H7 (cell line): ENCODE measurements around the gene TMC3. TPM values are rescaled to one million over a fixed set of nuclear protein-coding genes. Genes with fewer than 3 reads are reported as not detected.
"Not testable (repeated sequence)": the region's sequence is repeated elsewhere in the genome, so short reads cannot be mapped to it uniquely, and the experiment has no call there.

Experiments used
- DNase-seq: peaks from one replicate; pipeline ENCODE4 v3.0.0; 2012
- H3K27me3 ChIP-seq: 2 replicates; pipeline ENCODE4 v1.6.0; 2011; ENCODE audit warnings: mild to moderate bottlenecking, low read length; ENCODE audit not compliant: control insufficient read depth, insufficient read depth
- H3K36me3 ChIP-seq: replicated peaks from 2 replicates; pipeline ENCODE4 v1.5.1; 2011; ENCODE audit warnings: low read length; ENCODE audit not compliant: control insufficient read depth, insufficient read depth
- H3K4me3 ChIP-seq: 2 replicates; pipeline ENCODE4 v1.5.1; 2011; ENCODE audit warnings: low read depth, mild to moderate bottlenecking, control low read depth, low read length, moderate library complexity; ENCODE audit not compliant: insufficient read depth
- total RNA-seq: library from RNA; depleted of rRNA; stranded (reverse); fragments of >200 nt; shearing (Covaris generic); gene quantifications from 2 replicates; pipeline ENCODE4 v1.2.3, GENCODE V29; 2014; rRNA removed

TMC3 gene
- not detected in 2 replicates for total RNA-seq

- Histone ChIP-seq H3K4me3 (no peak within 1 kb of the TSS), H3K27me3 (no peaks in the 10 kb centered on the region), H3K36me3 (no peaks in the 10 kb centered on the region)
- no peak for DNase-seq
Observed at GRCh38 chr15:81373775-81374395, at the start of gene TMC3. TSS of gene TMC3 (minus strand) at chr15:81374213. CDS start at chr15:81374077, 136 bp downstream.

DNA sequence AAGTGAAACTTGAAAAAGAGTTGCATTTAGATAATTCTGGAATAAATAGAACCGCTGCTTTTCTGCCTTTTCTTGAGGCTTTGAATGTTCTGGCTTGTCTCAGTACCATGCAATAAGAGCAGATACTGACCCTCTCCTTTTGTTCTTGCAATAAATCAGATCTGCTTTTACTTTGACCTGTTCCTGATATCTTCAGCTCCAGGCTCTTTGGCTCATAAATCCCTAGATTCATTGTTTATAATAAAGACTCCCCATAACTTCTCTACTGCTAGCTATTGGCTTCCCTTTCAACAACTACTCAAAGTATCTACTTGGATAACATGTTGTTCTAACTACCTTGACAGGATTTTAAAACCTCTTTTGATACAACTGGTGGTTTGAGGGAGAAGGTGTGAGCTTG, 47.4 kb upstream of the TMC3 start:
- Histone ChIP-seq H3K27me3 (no peaks in the 10 kb centered on the region), H3K36me3 (no peaks in the 10 kb centered on the region), H3K4me3 (no peak overlapping the region)
- DNase-seq = no peak

- H3K4me3 ChIP-seq = no peak overlapping the region
- H3K36me3 ChIP-seq = no peaks in the 10 kb centered on the region
- DNase-seq = peak; percentile 56
- no peaks in the 10 kb centered on the region for H3K27me3 ChIP-seq
Observed at GRCh38 chr15:81419332-81419943, 45.4 kb upstream of the TMC3 start.

GRCh38 chr15:81418891-81419290, 44.9 kb upstream of the TMC3 start:
- Histone ChIP-seq H3K36me3 (no peaks in the 10 kb centered on the region), H3K4me3 (no peak overlapping the region), H3K27me3 (no peaks in the 10 kb centered on the region)
- DNase-seq = no peak

- Histone ChIP-seq H3K36me3 (no peaks in the 10 kb centered on the region), H3K4me3 (no peak overlapping the region), H3K27me3 (no peaks in the 10 kb centered on the region)
- no peak for DNase-seq
Observed at GRCh38 chr15:81418444-81418843, 44.4 kb upstream of the TMC3 start.

DNA sequence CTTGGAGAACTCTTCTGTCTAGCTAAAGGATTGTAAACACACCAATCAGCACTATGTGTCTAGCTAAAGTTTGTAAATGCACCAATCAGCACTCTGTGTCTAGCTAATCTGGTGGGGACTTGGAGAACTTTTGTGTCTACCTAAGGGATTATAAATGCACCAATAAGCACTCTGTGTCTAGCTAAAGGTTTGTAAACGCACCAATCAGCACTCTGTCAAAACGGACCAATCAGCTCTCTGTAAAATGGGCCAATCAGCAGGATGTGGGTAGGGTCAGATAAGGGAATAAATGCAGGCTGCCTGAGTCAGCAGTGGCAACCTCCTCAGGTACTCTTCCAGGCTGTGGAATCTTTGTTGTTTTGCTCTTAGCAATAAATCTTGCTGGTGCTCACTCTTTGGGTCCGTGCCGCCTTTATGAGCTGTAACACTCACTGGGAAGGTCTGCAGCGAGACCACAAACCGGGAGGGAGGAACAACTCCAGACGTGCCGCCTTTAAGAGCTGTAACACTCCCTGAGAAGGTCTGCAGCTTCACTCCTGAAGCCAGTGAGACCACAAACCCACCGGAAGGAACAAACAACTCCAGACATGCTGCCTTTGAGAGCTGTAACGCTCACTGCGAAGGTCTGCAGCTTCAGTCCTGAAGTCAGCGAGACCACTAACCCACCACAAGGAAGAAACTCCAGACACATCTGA, 40.4 kb upstream of the TMC3 start:
- DNase-seq, H3K36me3 ChIP-seq, H3K4me3 ChIP-seq, H3K27me3 ChIP-seq: not testable (repeated sequence)

GRCh38 chr15:81413851-81414250, 39.8 kb upstream of the TMC3 start:
- no peak for DNase-seq
- no peak overlapping the region for H3K4me3 ChIP-seq
- H3K36me3 ChIP-seq = no peaks in the 10 kb centered on the region
- H3K27me3 ChIP-seq = no peaks in the 10 kb centered on the region

DNA sequence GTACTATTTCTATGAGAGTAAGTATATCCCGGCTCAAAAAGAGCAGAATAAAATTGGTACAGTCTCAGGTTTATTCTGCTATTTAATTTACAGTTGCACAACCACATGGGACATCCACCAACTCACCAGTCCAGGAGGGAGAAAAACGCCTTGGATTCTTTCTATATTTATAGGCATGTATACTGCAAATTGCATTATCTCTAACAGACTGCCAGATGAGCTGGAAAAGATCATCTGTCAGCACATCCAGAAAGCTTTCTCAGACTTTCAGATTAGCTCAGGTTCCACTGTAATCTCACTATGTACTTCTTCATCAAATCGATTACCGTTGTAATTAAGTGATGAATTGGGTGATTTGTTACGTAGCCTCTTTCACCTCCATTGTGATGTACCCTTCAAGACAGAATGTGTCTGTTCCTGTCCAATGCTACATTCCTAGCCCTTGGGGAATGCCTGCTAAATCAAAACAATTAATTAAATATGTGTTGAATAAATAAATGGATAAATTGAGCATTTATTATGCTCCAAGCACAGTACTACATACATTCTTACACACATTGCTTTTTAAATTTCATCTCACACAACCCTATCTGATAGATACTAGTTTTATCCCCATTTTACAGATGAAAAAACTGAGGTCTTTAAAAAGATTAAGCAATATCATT, 38.1 kb upstream of the TMC3 start:
- no peak for DNase-seq
- Histone ChIP-seq H3K36me3 (no peaks in the 10 kb centered on the region), H3K27me3 (no peaks in the 10 kb centered on the region), H3K4me3 (no peak overlapping the region)

DNA sequence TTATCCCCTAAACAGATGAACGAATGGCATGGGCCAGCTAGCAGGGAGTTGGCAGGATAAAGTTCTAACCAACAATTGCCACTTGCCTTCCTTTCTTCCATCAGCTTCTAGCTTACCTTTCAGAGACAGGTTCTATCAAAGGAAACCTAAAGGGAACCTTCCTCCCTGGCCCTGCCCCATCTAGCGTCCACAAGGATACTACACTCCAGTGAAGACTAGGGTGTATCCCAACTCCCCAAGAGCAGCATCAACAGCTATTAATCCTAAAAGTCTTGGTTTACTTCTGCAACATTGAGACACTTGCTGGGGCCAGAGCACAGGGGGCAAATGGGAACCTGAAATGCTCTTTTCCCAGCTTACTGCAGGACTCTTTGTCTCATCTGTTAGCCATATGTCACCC, 37.0 kb upstream of the TMC3 start:
- Histone ChIP-seq H3K36me3 (no peaks in the 10 kb centered on the region), H3K27me3 (no peaks in the 10 kb centered on the region), H3K4me3 (no peak overlapping the region)
- DNase-seq = peak; percentile 50

DNA sequence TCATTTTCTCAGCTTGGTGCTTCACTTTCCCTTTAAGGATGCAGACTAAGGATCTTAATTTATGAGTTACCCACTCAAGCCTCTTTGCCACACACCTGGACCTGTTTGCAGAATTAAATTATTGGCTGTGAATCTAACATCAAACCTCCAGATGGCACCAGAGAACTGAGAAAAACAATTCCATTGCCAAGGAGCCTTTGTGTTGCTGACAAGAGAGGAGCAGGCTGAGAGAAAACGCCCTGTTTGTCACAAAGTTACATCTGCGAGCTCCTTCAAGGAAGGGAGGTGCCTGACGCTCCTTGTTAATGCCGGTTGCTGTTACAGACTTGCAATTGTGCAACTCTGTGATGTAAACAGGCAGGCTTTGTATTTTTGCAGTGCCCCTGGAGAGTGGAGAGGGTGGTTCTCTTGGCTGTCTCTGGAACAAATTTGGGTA, 36.3 kb upstream of the TMC3 start:
- peak; percentile 57 for DNase-seq
- H3K27me3 ChIP-seq = no peaks in the 10 kb centered on the region
- H3K4me3 ChIP-seq = no peak overlapping the region
- no peaks in the 10 kb centered on the region for H3K36me3 ChIP-seq

GRCh38 chr15:81407718-81408117, 33.7 kb upstream of the TMC3 start:
- DNase-seq = no peak
- no peaks in the 10 kb centered on the region for H3K36me3 ChIP-seq

GRCh38 chr15:81407176-81407575, 33.2 kb upstream of the TMC3 start:
- Histone ChIP-seq H3K27me3 (no peaks in the 10 kb centered on the region), H3K4me3 (no peak overlapping the region), H3K36me3 (no peaks in the 10 kb centered on the region)
- DNase-seq = no peak

More at GRCh38 chr15:81407718-81408117, 33.7 kb upstream of the TMC3 start:
- Histone ChIP-seq H3K4me3 (no peak overlapping the region), H3K27me3 (no peaks in the 10 kb centered on the region)

- peak; percentile 29 for DNase-seq
- no peaks in the 10 kb centered on the region for H3K36me3 ChIP-seq
- no peak overlapping the region for H3K4me3 ChIP-seq
- no peaks in the 10 kb centered on the region for H3K27me3 ChIP-seq
Observed at GRCh38 chr15:81400640-81401236, 26.7 kb upstream of the TMC3 start.

DNA sequence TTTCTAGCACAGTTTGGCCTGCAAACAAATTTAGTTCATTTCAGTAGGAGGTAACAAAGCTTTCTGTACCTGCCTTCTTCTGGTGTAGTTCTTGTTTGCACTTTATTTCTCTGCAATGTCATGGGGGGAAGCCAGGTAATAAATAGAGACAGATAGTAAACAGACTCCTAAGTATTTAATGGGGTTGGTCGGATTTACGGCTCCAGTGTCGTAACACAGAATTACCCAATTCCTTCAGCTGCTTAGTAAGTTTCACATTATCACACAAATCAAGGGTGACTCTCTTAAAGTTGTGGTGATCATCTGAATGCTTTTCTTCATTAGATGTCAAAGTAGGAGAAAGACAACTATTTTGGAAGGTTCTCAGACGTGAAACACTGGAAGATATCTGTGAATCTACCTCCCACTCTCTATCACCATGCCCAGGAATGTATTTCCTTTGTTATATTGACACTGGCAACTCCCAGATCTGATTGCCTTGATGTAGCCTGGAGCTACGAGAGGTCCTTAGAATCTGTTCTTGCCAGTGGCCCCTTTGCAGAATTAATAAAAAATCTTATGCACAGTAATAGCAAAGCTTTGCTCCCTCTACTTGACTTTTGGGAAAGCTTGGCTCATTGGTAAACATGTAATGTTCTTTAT, 25.0 kb upstream of the TMC3 start:
- H3K36me3 ChIP-seq = no peaks in the 10 kb centered on the region
- H3K4me3 ChIP-seq = no peak overlapping the region
- H3K27me3 ChIP-seq = no peaks in the 10 kb centered on the region
- no peak for DNase-seq
